ENCODE results near the gene CALN1. TPM values are rescaled to one million over a fixed set of nuclear protein-coding genes. Genes with fewer than 3 reads are reported as not detected.

The CALN1 gene
- total and polyA plus RNA-seq, 9 of the 15 experiments (the other 6 are each of a cell fraction or from before 2014, with no cell fraction given), result 1.4 to 7.5 (median 3.3) TPM

DNA sequence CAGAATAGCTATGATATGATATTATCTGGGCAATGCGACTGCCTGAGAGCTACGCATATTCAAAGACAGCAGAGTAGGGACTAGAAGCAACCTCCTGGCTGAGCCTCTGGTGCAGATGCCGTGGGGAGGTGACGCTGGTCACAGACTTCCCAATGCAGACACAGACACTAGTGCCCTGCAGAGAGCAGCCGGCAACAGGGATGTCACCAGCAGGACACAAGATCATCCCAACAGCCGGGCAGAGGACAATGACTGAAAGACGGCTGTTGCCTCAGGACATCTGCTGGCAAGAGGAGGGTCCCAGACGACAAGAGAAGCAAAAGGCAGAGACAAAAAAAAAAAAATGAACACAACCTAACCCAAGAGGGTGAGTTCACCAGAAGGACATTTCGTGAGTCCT, 104.6 kb downstream of the CALN1 start:
- Histone ChIP-seq H3K79me2 (ENCODE audit: control insufficient read depth, insufficient read depth, low read length) (no peaks in the 10 kb centered on the region), H2AFZ (ENCODE audit: low read depth, low read length) (no peak overlapping the region), H3K27me3 (ENCODE audit: control insufficient read depth in 2 of 2, insufficient read depth in 2 of 2, low read length in 2 of 2) (peaks cover 4 to 21% of the 10 kb centered on the region in 2 experiments; a peak in 3 of 5 replicates), H3K9me3 (replicated peaks; ENCODE audit: control insufficient read depth, insufficient read depth, low read depth, low read length) (no peaks in the 10 kb centered on the region), H3K9me1 (ENCODE audit: control insufficient read depth, insufficient read depth, low read length) (no peaks in the 10 kb centered on the region), H3K9ac (ENCODE audit: insufficient read depth in 1 of 2, low read depth in 2 of 2, low read length in 2 of 2) (no peak overlapping the region), H3K4me2 (ENCODE audit: insufficient read depth, low read length) (no peak overlapping the region), H3K4me3 (no peak overlapping the region), H3K27ac (ENCODE audit: extremely low read depth, low read depth, low read length) (no peak overlapping the region), H3K4me1 (replicated peaks in 1 of 2; ENCODE audit: control insufficient read depth in 2 of 2, insufficient read depth in 2 of 2, low read length in 2 of 2) (no peaks in the 10 kb centered on the region), H4K20me1 (replicated peaks; ENCODE audit: control insufficient read depth, insufficient read depth, low read length) (no peaks in the 10 kb centered on the region), H3K36me3 (ENCODE audit: control insufficient read depth, insufficient read depth, low read length) (no peaks in the 10 kb centered on the region)
- in situ Hi-C loops (cut with MboI), result no loop called here
- no peak for FAIRE-seq
- BruUV-seq (replicated peaks), result no TSS peak
- DNase-seq (ENCODE audit: extremely low read depth in 1 of 4, low spot score in 3 of 4), result no peak
- intact Hi-C loops (cut with micrococcal nuclease), result no loop called here
- WGBS (ENCODE audit: insufficient coverage, low coverage, missing lambda C conversion rate), result 13% methylated on average over 9 of the region's 9 CpGs
- no peak for ATAC-seq
- ChIA-PET CTCF (ENCODE audit: low intra/inter-chr PET ratio) (no interaction called here), POLR2A (no interaction called here)
- TF ChIP-seq CTCFL (IDR thresholded peaks at IDR 0.05; ENCODE audit: borderline replicate concordance, insufficient read depth, low read depth, low read length, poor library complexity, severe bottlenecking) (no peak), ZNF780A (CRISPR knock-in tag; IDR thresholded peaks at IDR 0.05) (no peak), ZNF12 (CRISPR knock-in tag; IDR thresholded peaks at IDR 0.05) (no peak), SIX5 (IDR thresholded peaks at IDR 0.05; ENCODE audit: borderline replicate concordance in 1 of 2, insufficient read depth in 1 of 2, low read depth in 1 of 2, low read length in 2 of 2) (no peak), RHOXF2B (CRISPR knock-in tag; conservative IDR thresholded peaks at IDR 0.05) (no peak), TEAD4 (IDR thresholded peaks at IDR 0.05; ENCODE audit: low read length) (no peak), TEAD4 (CRISPR knock-in tag; IDR thresholded peaks at IDR 0.05; ENCODE audit: borderline replicate concordance) (no peak), ATF2 (CRISPR knock-in tag; IDR thresholded peaks at IDR 0.05) (no peak)
- TF ChIP-seq, protein P1, sequence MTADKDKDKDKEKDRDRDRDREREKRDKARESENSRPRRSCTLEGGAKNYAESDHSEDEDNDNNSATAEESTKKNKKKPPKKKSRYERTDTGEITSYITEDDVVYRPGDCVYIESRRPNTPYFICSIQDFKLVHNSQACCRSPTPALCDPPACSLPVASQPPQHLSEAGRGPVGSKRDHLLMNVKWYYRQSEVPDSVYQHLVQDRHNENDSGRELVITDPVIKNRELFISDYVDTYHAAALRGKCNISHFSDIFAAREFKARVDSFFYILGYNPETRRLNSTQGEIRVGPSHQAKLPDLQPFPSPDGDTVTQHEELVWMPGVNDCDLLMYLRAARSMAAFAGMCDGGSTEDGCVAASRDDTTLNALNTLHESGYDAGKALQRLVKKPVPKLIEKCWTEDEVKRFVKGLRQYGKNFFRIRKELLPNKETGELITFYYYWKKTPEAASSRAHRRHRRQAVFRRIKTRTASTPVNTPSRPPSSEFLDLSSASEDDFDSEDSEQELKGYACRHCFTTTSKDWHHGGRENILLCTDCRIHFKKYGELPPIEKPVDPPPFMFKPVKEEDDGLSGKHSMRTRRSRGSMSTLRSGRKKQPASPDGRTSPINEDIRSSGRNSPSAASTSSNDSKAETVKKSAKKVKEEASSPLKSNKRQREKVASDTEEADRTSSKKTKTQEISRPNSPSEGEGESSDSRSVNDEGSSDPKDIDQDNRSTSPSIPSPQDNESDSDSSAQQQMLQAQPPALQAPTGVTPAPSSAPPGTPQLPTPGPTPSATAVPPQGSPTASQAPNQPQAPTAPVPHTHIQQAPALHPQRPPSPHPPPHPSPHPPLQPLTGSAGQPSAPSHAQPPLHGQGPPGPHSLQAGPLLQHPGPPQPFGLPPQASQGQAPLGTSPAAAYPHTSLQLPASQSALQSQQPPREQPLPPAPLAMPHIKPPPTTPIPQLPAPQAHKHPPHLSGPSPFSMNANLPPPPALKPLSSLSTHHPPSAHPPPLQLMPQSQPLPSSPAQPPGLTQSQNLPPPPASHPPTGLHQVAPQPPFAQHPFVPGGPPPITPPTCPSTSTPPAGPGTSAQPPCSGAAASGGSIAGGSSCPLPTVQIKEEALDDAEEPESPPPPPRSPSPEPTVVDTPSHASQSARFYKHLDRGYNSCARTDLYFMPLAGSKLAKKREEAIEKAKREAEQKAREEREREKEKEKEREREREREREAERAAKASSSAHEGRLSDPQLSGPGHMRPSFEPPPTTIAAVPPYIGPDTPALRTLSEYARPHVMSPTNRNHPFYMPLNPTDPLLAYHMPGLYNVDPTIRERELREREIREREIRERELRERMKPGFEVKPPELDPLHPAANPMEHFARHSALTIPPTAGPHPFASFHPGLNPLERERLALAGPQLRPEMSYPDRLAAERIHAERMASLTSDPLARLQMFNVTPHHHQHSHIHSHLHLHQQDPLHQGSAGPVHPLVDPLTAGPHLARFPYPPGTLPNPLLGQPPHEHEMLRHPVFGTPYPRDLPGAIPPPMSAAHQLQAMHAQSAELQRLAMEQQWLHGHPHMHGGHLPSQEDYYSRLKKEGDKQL (CRISPR knock-in tag; IDR thresholded peaks at IDR 0.05; ENCODE audit: borderline replicate concordance), result no peak
- TF ChIP-seq, protein P2, sequence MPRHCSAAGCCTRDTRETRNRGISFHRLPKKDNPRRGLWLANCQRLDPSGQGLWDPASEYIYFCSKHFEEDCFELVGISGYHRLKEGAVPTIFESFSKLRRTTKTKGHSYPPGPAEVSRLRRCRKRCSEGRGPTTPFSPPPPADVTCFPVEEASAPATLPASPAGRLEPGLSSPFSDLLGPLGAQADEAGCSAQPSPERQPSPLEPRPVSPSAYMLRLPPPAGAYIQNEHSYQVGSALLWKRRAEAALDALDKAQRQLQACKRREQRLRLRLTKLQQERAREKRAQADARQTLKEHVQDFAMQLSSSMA (CRISPR knock-in tag; IDR thresholded peaks at IDR 0.05), result no peak
- TF ChIP-seq, protein P3, sequence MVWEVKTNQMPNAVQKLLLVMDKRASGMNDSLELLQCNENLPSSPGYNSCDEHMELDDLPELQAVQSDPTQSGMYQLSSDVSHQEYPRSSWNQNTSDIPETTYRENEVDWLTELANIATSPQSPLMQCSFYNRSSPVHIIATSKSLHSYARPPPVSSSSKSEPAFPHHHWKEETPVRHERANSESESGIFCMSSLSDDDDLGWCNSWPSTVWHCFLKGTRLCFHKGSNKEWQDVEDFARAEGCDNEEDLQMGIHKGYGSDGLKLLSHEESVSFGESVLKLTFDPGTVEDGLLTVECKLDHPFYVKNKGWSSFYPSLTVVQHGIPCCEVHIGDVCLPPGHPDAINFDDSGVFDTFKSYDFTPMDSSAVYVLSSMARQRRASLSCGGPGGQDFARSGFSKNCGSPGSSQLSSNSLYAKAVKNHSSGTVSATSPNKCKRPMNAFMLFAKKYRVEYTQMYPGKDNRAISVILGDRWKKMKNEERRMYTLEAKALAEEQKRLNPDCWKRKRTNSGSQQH (CRISPR knock-in tag; IDR thresholded peaks at IDR 0.05), result no peak
